ENCODE measurements around the gene FHL1. TPM values are rescaled to one million over a fixed set of nuclear protein-coding genes. Genes with fewer than 3 reads are reported as not detected.

Gene FHL1
- total RNA-seq, 3 donors from 2014 or later, result 7.0 to 13.1 (median 8.8) TPM

DNA sequence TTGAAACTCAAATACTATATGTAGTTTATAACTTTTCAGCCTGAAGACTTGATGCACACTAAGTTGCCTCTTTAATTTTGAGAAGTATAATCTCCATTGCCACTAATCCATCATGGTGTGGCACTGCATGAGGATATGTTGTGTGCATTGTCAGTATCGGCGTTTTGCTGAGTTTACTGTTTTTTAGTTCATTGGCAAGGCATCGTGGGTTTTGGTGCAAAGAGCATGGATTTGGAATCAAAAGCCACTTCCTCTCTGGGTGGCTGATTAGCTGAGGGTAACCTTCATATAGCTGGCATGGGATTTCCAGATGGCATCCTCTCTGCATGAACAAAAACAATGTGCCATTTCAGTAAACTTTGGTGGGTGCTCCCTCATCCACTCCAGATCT is 38.7 kb downstream of the FHL1 start:
- H3K4me1 Mint-ChIP-seq (ENCODE audit: low read depth), result peaks cover 3% of the 10 kb centered on the region
- H3K4me3 Mint-ChIP-seq, result no peak overlapping the region
- no peaks in the 10 kb centered on the region for H3K36me3 Mint-ChIP-seq (ENCODE audit: insufficient read depth)
- no peaks in the 10 kb centered on the region for H3K9me3 Mint-ChIP-seq
- H3K27me3 Mint-ChIP-seq (ENCODE audit: low read depth), result no peaks in the 10 kb centered on the region
- no peak for ATAC-seq
- no peak for DNase-seq

DNA sequence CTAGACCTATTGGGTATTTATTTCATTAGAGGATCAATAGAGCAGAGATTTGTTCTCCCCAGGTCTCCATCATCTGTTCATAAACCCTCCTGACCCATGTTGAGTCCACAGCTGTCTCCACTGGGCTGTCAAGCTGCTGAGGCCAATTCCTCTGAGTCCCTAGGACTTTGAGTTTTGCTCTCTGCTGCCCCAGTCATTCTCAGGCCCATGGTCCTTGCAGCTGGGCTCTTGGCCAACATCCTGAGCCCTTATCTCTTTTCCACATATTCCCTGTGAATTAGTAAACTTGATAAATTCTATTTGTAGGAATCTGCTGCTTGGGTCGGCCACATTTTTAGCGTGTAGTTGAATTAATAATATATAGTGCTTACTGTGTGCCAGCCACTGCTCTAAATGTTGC is 41.9 kb downstream of the FHL1 start:
- no peak for DNase-seq
- Mint-ChIP-seq H3K9me3 (no peaks in the 10 kb centered on the region), H3K27me3 (ENCODE audit: low read depth) (no peaks in the 10 kb centered on the region), H3K4me1 (ENCODE audit: low read depth) (peaks cover 33% of the 10 kb centered on the region), H3K36me3 (ENCODE audit: insufficient read depth) (no peaks in the 10 kb centered on the region), H3K4me3 (no peak overlapping the region)
- ATAC-seq, result no peak

DNA sequence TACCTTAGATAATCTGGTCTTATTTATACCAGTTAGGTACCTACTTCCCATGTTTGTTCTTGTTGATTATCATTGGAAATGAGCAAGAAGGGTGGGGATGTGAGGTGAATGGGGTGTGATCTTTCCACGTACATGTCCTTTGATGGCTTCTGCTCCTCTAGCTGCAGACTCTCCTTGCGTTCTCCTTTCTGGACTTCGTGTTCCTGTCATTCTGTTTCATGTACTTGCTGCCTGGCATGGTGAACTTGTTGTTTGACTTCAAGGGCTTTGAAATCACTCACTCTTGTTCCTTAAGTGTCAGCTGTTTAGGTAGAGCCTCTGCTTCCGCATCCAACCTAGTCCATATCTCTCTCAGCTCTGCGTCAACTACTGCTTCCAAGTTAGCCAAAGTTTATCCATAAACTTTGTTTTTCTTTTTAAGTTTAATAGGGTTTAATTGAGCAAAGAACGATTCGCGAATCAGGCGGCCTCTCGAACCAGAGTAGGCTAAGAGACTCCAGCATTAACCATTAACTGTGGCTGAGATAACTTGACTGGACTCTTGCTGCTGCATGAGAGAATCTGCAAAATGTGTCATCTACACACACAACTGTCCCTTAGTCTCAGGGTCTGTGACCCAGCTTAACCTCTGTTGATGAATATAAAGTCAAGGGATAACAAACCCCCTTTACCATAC is 42.8 kb downstream of the FHL1 start:
- Mint-ChIP-seq H3K27me3 (ENCODE audit: low read depth) (no peaks in the 10 kb centered on the region), H3K36me3 (ENCODE audit: insufficient read depth) (no peaks in the 10 kb centered on the region), H3K4me1 (ENCODE audit: low read depth) (peaks cover 33% of the 10 kb centered on the region), H3K9me3 (no peaks in the 10 kb centered on the region), H3K4me3 (no peak overlapping the region)
- ATAC-seq (no peak), DNase-seq (no peak)

DNA sequence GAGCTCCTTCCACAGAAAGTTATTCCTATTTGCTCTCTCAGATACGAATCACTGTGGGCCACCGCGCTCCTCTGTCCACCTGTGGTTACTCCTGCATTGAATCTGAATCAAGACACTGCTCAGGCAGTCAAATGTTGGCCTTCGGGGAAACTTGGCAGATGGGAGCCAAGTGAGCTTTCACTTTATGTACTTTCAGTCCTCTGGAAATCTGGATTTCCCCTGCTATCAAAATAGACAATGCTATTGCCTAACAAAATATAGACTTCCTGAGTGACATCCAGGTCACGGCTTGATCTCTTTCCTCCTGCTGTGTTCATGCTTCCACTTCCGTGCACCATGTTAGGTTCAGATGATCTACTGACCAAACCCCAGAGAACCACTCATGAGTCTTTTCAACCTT is 43.8 kb downstream of the FHL1 start:
- Mint-ChIP-seq H3K4me3 (no peak overlapping the region), H3K4me1 (ENCODE audit: low read depth) (peaks cover 33% of the 10 kb centered on the region), H3K27me3 (ENCODE audit: low read depth) (no peaks in the 10 kb centered on the region), H3K36me3 (ENCODE audit: insufficient read depth) (no peaks in the 10 kb centered on the region), H3K9me3 (no peaks in the 10 kb centered on the region)
- DNase-seq (no peak), ATAC-seq (no peak)

DNA sequence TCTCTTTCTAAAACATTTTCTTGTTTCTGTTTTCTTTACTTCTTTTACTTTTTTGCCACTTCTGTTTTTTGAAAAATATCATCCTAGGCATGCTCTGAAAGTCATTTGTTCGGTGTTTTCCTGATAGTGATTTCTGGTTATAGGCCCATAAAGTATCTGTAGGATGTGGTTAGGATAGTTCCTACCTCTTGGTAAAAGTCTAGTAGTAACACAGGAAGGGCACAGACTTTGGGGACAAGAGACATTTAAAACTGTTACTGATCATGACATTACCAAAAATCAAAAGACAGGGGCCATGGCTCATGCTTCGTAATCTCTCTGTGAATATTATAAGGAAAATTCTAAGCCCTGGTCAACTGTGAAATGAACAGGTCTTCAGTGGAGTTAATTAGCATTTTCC is 44.8 kb downstream of the FHL1 start:
- ATAC-seq (no peak), DNase-seq (no peak)
- no peaks in the 10 kb centered on the region for H3K9me3 Mint-ChIP-seq
- no peaks in the 10 kb centered on the region for H3K36me3 Mint-ChIP-seq (ENCODE audit: insufficient read depth)
- H3K4me1 Mint-ChIP-seq (ENCODE audit: low read depth), result peaks cover 33% of the 10 kb centered on the region
- H3K27me3 Mint-ChIP-seq (ENCODE audit: low read depth), result no peaks in the 10 kb centered on the region
- H3K4me3 Mint-ChIP-seq, result no peak overlapping the region

DNA sequence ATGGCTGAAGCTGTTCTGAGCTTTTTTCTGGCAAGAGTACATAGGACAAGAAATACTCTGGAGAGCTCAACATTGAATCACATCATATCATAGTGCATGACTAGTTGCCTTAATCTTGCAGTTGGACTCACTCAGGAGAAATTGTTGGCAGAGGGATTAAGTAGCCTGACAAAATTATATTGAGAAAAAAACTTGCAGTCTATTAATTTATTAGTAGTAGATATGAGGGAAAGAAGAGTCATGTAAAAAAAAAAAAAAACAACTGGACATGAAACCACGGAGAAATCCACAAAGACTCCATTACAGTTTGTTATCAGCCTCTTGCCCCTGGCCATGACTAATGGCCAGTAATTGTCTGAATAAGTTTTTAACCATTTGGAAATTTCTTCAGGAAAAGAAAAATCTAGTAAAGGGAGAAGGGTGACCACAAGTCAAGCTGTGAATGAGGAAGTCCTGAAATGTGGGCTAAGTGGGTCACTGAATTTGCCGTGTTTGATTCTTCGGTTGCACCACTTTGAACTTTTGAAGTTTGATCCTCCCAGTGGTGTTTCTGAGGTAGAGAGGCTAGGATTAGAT is 45.6 kb downstream of the FHL1 start:
- Mint-ChIP-seq H3K4me1 (ENCODE audit: low read depth) (peaks cover 33% of the 10 kb centered on the region), H3K9me3 (no peaks in the 10 kb centered on the region), H3K36me3 (ENCODE audit: insufficient read depth) (no peaks in the 10 kb centered on the region), H3K4me3 (no peak overlapping the region), H3K27me3 (ENCODE audit: low read depth) (no peaks in the 10 kb centered on the region)
- DNase-seq (no peak), ATAC-seq (no peak)

DNA sequence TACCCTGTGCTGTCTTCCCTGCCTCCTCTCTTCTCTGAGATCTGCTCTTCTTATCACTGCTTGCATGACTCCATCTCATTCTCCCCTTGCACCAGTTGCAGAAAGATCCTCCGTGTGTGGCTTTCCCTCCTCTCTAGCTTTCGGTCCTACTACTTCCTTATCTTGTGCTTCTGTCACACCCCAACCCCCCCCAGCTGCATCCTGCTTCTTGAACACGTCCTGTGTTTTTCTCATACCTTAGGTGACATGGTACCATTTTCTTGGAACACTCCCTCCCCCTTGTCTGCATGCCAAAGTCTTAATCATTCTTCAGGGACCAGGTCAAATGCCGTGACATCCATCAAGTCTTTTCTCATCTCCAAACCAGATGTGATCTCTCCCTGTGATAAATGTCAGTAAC is 46.4 kb downstream of the FHL1 start:
- Mint-ChIP-seq H3K27me3 (ENCODE audit: low read depth) (no peaks in the 10 kb centered on the region), H3K9me3 (no peaks in the 10 kb centered on the region), H3K4me3 (peak overlapping the region; percentile 31), H3K4me1 (ENCODE audit: low read depth) (peaks cover 33% of the 10 kb centered on the region), H3K36me3 (ENCODE audit: insufficient read depth) (no peaks in the 10 kb centered on the region)
- no peak for DNase-seq
- ATAC-seq, result peak in 1 of 2 donors; percentile 43

DNA sequence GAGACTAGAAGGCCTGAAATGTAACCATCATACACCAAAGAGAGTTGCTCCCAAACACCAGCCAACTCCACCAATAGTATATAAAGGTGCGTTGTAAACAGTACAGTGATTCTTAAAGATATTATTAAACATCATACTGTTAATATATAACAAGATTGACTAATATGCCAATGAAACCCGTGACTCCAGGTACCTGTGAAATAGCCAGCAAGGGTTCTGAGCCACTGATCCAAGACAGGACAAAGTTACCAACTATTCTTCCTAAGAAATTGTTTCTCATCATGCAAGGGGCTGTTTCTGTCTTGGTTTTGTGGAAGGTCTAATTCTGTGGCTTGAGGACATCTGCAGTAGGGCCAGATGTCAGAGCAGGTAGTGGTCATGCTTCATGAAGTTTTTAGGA is 47.2 kb downstream of the FHL1 start:
- Mint-ChIP-seq H3K27me3 (ENCODE audit: low read depth) (no peaks in the 10 kb centered on the region), H3K4me3 (no peak overlapping the region), H3K36me3 (ENCODE audit: insufficient read depth) (no peaks in the 10 kb centered on the region), H3K4me1 (ENCODE audit: low read depth) (peaks cover 33% of the 10 kb centered on the region), H3K9me3 (no peaks in the 10 kb centered on the region)
- no peak for ATAC-seq
- DNase-seq, result no peak

DNA sequence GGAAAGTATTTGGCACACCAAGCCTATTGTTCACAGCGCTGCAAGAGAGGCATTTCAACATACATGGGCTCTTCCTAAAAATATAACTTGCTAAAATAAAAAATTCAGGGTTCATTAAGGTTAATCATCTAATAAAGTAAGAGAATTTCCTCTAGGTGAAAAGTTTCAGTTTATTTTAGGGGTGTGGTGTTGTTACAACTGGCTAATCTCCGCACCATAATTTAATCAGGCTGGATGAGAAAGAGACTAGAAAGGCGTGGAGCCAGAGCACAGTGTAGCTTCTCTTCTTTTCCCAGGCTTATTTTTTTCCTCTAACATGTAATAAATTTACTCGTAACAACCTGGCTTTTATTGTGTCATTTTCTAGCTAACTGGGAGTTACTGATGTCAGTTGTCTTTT is 47.9 kb downstream of the FHL1 start:
- DNase-seq (no peak), ATAC-seq (no peak)
- Mint-ChIP-seq H3K9me3 (no peaks in the 10 kb centered on the region), H3K4me1 (ENCODE audit: low read depth) (peaks cover 33% of the 10 kb centered on the region), H3K27me3 (ENCODE audit: low read depth) (no peaks in the 10 kb centered on the region), H3K4me3 (no peak overlapping the region), H3K36me3 (ENCODE audit: insufficient read depth) (no peaks in the 10 kb centered on the region)

DNA sequence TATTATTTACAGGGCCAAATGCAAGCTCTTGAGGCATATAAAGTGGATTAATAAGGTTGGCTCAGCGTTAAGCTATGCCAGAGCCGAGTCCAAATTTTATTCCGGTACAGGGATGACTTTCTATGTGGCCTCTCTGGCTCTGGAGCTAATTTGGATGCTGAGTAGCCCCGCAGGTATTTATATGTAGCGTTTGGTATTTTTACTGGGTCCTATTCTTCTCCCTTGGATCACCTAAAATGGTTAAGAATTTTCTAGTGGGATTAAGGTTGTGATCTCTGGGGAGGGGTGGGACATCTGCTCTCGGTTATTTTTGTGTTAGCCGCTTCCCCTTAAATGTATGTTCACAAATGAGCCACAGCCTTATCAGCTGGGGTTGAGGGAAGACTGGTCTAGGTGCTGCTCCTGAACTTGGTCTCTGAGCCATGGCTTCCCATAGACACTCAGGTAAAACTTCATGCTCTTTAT is 49.4 kb downstream of the FHL1 start:
- Mint-ChIP-seq H3K4me1 (ENCODE audit: low read depth) (peaks cover 24% of the 10 kb centered on the region), H3K36me3 (ENCODE audit: insufficient read depth) (no peaks in the 10 kb centered on the region), H3K9me3 (no peaks in the 10 kb centered on the region), H3K4me3 (no peak overlapping the region), H3K27me3 (ENCODE audit: low read depth) (no peaks in the 10 kb centered on the region)
- ATAC-seq (no peak), DNase-seq (no peak)

DNA sequence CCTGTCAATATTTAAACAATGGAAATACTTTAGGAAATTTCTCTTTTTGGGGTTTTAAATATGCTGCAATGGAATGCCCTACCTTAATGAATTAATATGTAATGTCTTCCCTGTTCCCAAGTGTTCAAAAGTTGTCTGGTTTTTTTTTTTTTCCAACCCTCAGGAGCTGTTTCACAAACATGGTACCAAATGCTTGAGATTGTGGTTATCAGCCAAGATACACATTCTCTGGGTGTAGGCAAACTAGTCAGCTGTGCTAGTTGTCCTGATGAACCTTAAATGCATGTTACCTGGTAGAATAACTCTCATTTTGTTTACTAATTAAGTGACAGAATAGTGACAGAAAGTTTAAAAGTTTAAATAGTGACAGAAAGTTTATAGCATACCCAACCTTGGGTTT is 50.7 kb downstream of the FHL1 start:
- DNase-seq, result no peak
- no peak for ATAC-seq
- Mint-ChIP-seq H3K36me3 (ENCODE audit: insufficient read depth) (no peaks in the 10 kb centered on the region), H3K4me3 (no peak overlapping the region), H3K4me1 (ENCODE audit: low read depth) (peaks cover 15% of the 10 kb centered on the region), H3K9me3 (no peaks in the 10 kb centered on the region), H3K27me3 (ENCODE audit: low read depth) (no peaks in the 10 kb centered on the region)

DNA sequence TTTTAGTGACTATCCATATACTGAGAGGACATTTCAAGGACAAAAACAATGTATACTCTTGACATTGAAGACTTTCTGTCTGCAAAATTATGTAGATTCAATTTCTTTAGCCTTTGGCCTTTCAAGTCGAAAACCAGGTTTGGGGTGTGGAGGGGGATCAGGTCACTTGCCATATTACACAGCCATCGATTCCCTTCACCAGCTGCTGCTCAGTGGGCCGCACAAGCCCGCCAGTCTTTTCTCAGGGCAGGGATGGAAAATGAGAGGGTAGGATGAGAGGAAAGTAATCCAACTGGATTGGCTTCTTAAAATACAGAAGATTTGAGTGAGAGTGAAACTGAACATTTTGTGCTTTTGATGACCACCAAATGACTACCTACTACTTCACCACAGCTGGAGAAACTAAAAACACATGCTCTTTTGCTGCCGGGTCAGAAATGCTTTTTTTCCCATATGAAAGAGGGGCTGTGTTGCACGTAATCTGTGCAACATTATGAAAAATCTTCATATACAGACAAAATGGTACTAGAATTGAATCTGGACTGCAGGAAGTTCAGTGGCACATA is 51.4 kb downstream of the FHL1 start:
- Mint-ChIP-seq H3K4me1 (ENCODE audit: low read depth) (peaks cover 14% of the 10 kb centered on the region), H3K4me3 (no peak overlapping the region), H3K27me3 (ENCODE audit: low read depth) (no peaks in the 10 kb centered on the region), H3K36me3 (ENCODE audit: insufficient read depth) (no peaks in the 10 kb centered on the region), H3K9me3 (no peaks in the 10 kb centered on the region)
- DNase-seq (no peak), ATAC-seq (no peak)

DNA sequence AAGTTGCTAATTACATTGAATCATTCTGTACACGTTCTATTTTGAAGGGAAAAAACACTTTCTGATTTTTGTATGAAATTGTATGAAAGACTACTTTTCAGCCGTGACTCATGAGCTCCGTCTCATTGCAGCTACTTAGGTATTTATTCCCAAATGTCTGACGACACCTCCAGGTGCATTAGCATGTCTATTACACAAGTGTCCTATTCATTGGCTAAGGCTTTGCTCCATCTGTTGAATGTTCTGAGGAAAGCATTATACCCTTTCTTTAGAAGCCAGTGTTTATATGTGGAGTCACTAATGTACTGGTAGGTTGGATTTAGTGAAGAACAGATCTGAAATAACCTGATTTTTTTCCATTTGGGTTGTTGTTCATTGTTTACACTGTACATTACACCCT is 52.0 kb downstream of the FHL1 start:
- H3K27me3 Mint-ChIP-seq (ENCODE audit: low read depth), result no peaks in the 10 kb centered on the region
- H3K4me1 Mint-ChIP-seq (ENCODE audit: low read depth), result peaks cover 15% of the 10 kb centered on the region
- ATAC-seq (no peak), DNase-seq (no peak)
- no peaks in the 10 kb centered on the region for H3K9me3 Mint-ChIP-seq
- no peak overlapping the region for H3K4me3 Mint-ChIP-seq
- H3K36me3 Mint-ChIP-seq (ENCODE audit: insufficient read depth), result no peaks in the 10 kb centered on the region

DNA sequence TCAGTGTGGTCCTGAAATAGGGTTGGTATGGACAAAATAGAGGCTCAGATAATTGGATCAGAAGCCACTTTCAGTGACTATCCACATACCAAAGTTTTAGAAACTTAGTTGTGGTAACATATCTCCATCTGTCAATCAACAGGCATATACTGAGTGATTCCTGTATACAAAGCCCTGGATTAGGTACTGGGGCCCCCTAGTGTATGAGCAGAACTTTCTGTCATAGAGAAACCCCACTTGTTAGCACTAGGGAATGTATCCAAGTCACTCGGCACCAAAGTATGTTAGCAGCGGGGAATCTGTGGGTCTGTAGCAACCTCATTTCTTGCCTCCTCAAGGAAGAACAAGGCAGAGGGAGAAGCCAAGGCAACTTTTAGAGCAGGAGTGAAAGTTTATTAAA is 53.1 kb downstream of the FHL1 start:
- Mint-ChIP-seq H3K9me3 (no peaks in the 10 kb centered on the region), H3K4me3 (no peak overlapping the region), H3K27me3 (ENCODE audit: low read depth) (no peaks in the 10 kb centered on the region), H3K4me1 (ENCODE audit: low read depth) (peaks cover 26% of the 10 kb centered on the region), H3K36me3 (ENCODE audit: insufficient read depth) (no peaks in the 10 kb centered on the region)
- DNase-seq, result no peak
- no peak for ATAC-seq

DNA sequence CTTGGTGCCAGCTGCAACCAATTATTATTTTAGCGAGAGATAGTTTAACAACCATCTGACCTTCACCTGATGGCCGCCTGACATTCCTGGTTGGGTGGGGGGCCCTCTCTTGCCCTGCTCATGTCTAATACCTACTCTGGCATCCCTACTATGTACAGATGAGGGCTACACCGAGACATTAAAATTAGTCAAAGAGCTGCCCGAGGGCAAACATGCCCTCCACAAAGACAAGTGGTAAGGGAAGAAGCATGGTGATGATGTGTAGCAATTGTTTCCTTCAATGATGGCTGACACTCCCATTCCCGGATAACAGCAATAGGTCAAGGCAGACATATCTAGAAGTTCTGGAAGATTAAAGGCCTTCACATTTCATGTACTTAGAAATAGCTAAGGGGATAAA is 54.3 kb downstream of the FHL1 start:
- DNase-seq (no peak), ATAC-seq (no peak)
- no peak overlapping the region for H3K4me3 Mint-ChIP-seq
- no peaks in the 10 kb centered on the region for H3K9me3 Mint-ChIP-seq
- H3K27me3 Mint-ChIP-seq (ENCODE audit: low read depth), result no peaks in the 10 kb centered on the region
- peaks cover 30% of the 10 kb centered on the region for H3K4me1 Mint-ChIP-seq (ENCODE audit: low read depth)
- no peaks in the 10 kb centered on the region for H3K36me3 Mint-ChIP-seq (ENCODE audit: insufficient read depth)
